G401 (cell line): ENCODE results near the gene ARMC2. TPM values are rescaled to one million over a fixed set of nuclear protein-coding genes. Genes with fewer than 3 reads are reported as not detected.
"Not testable (repeated sequence)": the region's sequence is repeated elsewhere in the genome, so short reads cannot be mapped to it uniquely, and the experiment has no call there.

ENCODE experiments used
- DNase-seq: peaks from one replicate; pipeline ENCODE4 v3.0.0-alpha.2; 2015; ENCODE audit warnings: low spot score
- in situ Hi-C: cut with HindIII; loops from 2 replicates; pipeline ENCODE4 v1.10.0; 2016; ENCODE audit warnings: low sequenced_read_pairs, mixed read lengths
- total RNA-seq: library from RNA; depleted of rRNA; stranded (reverse); fragments of >200 nt; shearing (Covaris generic); gene quantifications from 2 replicates; pipeline ENCODE4 v1.2.3, GENCODE V29; 2014; rRNA removed

Gene ARMC2, protein sequence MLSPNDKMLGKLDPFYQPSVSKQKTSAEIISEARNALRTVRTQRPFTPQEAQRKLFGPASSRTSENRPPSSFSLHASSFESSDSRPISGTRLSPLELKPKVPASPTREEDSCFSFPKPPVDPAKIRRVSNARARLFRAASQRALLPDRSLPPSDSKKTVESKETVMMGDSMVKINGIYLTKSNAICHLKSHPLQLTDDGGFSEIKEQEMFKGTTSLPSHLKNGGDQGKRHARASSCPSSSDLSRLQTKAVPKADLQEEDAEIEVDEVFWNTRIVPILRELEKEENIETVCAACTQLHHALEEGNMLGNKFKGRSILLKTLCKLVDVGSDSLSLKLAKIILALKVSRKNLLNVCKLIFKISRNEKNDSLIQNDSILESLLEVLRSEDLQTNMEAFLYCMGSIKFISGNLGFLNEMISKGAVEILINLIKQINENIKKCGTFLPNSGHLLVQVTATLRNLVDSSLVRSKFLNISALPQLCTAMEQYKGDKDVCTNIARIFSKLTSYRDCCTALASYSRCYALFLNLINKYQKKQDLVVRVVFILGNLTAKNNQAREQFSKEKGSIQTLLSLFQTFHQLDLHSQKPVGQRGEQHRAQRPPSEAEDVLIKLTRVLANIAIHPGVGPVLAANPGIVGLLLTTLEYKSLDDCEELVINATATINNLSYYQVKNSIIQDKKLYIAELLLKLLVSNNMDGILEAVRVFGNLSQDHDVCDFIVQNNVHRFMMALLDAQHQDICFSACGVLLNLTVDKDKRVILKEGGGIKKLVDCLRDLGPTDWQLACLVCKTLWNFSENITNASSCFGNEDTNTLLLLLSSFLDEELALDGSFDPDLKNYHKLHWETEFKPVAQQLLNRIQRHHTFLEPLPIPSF
- 0.54 and 2.5 TPM in 2 replicates for total RNA-seq

- in situ Hi-C loops, result loop anchor here (25.0 kb wide), 1 partner anchor 311 kb away; no protein-coding TSS in a partner anchor
- peak; percentile 94 for DNase-seq
These were observed at the start of gene ARMC2 for GRCh38 chr6:108848116-108848868. Gene ARMC2 (plus strand): TSS chr6:108848422. CDS start chr6:108854268, 5,846 bp downstream.

DNA sequence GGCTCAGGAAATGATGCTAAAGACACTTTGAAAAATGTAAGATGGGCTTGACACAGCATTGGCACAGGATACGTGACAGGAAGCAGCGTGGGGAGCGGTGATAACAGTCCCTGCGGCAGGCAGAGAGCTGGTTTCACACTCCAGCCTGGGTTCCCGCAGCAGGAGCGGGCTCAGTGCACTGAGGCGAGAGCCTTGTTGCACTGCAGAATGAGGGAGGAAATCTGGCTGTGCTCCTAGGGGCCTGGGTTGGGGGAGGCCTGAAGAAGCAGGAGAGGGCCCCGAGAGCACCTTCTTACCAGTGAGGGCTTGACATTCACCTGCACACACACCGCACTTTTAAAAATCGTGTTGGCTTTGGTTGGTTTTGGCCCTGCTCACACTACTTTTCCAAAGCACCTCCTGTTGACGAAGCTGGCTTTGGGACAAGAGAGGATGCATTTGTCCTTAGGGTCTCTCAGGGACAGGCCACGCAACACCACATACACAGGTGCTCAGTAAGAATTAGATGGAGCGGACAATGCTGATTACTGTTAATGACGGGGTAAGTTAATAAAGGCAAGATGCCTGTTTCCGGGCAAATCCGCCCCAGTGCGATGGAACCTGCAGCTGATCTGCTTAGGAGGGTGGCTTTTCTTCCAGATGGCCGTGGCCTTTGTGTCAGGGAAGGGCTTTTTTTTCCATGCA is 49.4 kb upstream of the ARMC2 start:
- in situ Hi-C loops, result no loop called here
- DNase-seq, result peak; percentile 83

- no peak for DNase-seq
- in situ Hi-C loops, result no loop called here
These were observed 48.9 kb upstream of the ARMC2 start for GRCh38 chr6:108799354-108799717.

GRCh38 chr6:108799791-108800190 is 48.4 kb upstream of the ARMC2 start:
- in situ Hi-C loops, result no loop called here
- DNase-seq, result peak; percentile 39

DNA sequence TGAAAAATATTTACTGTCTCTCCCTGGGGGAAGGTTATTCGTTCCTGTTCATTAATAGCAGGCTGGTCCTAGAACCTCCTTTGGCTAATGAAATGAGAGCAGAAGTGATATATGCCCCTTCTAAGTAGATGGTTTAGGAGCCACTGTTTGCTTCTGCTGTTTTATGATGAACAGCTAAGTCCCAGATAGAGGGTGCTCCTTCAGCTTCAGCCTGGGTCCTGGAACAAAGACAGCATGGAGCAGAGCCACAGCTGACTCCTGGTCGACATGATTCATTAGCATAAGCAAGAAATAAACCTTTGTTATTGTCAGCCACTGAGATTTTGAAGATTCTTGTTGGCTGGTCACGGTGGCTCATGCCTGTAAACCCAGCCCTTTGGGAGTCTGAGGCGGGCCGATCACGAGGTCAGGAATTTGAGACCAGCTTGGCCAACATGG is 47.8 kb upstream of the ARMC2 start:
- DNase-seq, result peak; percentile 70
- in situ Hi-C loops, result no loop called here

- DNase-seq, result peak; percentile 32
- in situ Hi-C loops, result no loop called here
These were observed 46.9 kb upstream of the ARMC2 start for GRCh38 chr6:108801366-108801765.

DNA sequence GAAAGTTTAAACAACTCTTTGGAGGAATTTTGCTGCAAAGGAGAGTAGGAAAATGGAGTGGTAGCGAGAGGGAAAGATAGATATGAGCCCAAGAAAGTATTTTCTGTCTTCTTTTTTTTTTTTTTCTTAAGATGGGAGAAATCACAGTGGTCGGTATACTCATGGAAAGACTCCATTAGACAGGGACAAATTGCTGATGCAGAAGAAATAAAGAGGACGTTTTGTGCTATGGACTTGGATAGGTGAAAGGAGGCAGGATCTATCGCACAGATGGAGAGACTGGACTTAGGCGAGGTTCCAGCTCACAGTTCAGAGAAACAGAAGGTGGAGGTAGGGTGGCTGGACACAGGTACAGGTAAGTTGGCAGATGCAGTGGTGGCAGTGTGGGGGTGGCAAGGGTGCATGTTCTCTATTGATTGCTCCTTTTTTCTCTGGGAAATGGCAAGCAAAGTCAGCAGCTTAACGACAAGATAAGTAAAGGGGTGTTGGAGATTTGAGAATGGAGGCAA is 44.2 kb upstream of the ARMC2 start:
- peak; percentile 97 for DNase-seq
- in situ Hi-C loops, result no loop called here

GRCh38 chr6:108804956-108805355 is 43.3 kb upstream of the ARMC2 start:
- peak; percentile 89 for DNase-seq
- in situ Hi-C loops, result no loop called here

DNA sequence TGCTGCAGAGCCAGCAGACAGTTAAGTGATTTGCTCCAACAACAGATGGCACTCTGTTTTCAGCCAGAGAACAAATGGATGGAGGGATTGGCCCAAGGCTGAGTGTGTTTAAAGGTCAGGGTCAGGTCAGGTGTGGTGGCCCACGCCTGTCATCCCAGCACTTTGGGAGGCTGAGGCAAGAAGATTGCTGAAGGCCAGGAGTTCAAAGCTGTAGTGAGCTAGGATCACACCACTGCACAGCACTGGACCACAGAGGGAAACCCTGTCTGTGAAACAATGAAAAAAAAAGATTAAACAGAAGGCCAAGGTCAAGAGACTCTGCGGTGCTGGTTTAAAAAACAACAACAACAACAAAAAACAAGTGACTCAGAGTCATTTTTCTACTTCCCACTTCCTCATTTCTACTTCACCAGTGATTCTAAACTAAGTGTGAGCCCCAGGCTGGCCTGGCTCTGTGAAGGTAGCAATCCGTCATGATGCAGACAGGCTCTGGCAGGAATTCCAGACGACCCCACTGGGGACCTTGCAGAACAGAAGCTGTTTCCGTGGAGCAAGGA is 42.5 kb upstream of the ARMC2 start:
- in situ Hi-C loops, result no loop called here

DNA sequence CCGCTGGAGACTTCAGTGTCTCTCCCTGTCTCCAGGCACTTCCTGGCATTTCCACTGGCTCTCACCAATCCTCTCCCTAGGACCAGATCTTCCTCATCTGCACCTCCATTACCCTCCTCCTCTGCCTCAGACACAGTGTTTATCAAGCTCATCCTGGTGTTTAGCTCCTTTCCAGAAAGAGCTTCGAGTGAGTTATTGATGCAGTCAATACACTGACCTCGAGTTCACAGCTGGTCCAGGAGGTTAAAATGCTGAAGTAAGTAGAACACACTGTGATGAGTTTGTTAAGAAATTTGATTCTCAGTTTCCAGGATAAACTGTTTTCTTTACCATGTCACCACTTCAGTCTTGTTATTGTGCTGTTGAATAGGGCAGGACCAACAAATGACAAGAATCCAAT is 42.1 kb upstream of the ARMC2 start:
- peak; percentile 32 for DNase-seq
- in situ Hi-C loops, result no loop called here

More for the DNA sequence above, 42.5 kb upstream of the ARMC2 start:
- peak; percentile 72 for DNase-seq

DNA sequence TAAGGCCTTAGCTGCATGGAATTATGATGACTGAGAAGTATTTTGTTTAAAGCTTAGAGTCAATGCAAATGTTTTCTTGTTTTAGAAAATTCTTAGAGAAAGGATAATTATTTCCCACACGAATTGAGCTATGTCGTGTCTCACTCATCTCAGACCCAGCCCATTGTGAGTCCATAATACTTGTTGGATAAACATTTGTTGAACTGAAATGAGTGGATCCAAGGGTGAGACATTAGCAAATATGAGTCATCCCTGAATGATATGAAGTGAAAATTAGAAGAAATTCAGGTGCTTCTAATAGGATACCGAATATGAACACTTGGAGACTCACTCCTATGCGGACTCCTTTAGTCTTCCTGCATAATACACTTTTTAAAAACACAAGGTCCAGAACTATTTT is 41.6 kb upstream of the ARMC2 start:
- no peak for DNase-seq
- in situ Hi-C loops, result no loop called here

DNA sequence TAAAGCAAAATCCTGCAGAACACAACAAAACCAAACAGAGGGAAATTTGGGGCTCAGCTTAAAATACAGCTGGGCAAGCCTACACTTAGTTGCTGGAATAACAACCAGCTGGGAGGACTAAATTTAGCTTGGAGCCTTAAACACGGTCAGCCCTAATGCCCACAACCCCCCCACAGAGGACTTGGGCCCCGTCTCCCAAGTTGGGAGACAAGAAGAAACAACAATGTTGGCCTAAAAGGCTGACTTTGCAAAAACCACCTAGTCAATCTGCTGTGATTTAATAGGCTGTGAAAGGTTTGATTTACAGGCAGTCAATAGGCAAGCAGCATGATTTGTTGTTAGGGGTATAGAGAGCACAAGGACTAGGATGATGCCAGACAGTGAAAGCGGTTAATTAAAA is 40.3 kb upstream of the ARMC2 start:
- in situ Hi-C loops, result no loop called here
- DNase-seq, result no peak

DNA sequence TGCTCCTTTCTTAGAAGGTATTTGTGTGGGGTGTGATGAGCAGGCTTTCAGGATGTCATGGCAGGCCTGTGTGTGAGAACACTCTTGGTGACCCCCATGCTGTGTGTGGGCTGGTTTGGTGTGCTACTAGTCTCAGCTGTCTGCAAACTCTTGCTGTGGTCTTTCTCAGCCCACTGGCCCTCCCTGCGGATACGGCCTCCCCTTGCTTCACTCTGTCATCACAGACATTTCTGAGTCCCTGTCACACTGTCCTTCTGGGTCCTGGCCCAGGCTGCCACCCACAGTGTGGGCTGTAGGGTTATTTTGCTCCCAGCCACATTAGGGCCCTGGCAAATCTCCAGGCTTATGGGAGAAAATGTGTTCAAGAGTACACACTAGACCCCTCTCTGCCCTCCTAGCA is 39.0 kb upstream of the ARMC2 start:
- in situ Hi-C loops, result no loop called here
- DNase-seq, result no peak

DNA sequence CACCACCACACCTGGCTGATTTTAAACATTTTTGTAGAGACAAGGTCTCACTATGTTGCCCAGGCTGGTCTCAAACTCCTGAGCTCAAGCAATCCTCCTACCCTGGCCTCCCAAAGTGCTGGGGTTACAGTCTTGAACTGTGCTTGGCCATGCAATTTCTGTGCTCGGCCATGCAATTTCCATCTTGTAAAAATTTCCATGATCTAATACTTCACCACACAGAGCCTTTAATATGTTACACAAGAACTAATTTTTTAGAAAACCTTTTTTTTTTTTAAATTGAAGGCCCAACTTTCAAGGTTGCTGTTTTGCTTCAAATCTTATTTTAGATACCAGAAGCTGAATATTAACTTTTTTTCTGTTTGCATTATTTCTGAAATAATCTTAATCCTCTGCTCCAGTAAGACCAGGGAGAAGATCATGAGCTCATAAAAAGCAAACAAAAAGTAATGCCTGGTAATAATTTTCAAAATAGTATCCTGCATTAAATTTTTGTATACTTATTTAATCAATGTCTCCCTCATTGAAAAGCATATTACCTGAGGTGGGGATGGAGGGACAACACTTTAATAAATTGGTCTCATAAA is 38.1 kb upstream of the ARMC2 start:
- in situ Hi-C loops, result no loop called here

DNA sequence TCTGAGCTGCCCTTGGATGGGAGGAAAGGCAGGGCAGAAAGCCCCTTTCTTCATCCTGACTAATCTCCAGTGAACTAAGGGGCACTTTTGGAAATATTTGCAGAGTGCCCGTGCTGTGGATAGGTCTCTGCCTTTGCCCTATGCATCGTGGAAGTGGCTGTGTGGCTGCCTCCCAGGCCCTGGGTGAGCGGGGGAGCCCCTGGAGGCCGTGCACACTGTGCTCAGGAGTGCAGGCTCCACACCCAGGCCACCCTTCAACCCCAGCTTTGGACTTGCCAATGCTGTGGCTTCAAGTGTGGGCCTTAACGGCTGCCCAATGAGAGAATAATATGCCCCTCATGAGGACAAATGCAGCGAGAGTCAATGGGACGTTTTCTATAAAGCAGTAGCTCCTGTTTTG is 36.7 kb upstream of the ARMC2 start:
- in situ Hi-C loops, result no loop called here

More for the DNA sequence above, 38.1 kb upstream of the ARMC2 start:
- DNase-seq, result no peak

GRCh38 chr6:108813218-108813617 is 35.0 kb upstream of the ARMC2 start:
- DNase-seq, in situ Hi-C loops: not testable (repeated sequence)

More for the DNA sequence above, 36.7 kb upstream of the ARMC2 start:
- DNase-seq, result no peak

- in situ Hi-C loops, DNase-seq: not testable (repeated sequence)
These were observed 30.9 kb upstream of the ARMC2 start for GRCh38 chr6:108817276-108817675.

GRCh38 chr6:108820006-108820405 is 28.2 kb upstream of the ARMC2 start:
- in situ Hi-C loops, result no loop called here
- no peak for DNase-seq
